ENCODE data around the gene TXLNG.

GRCh38 chrX:16882169-16882568, 95.9 kb downstream of the TXLNG start:
- TF ChIP-seq CTCF (IDR thresholded peaks at IDR 0.05) (no peak), POLR2A (IDR thresholded peaks at IDR 0.05) (no peak)
